Endothelial cell (in vitro differentiated cells): ENCODE results near the gene UTF1. TPM values are rescaled to one million over a fixed set of nuclear protein-coding genes. Genes with fewer than 3 reads are reported as not detected.

ENCODE experiments used
- DNase-seq: peaks from one replicate; pipeline ENCODE4 v3.0.0; 2021; ENCODE audit warnings: low spot score
- H3K27ac Mint-ChIP-seq: one replicate; pipeline ENCODE4 v1.8.0; 2021; ENCODE audit warnings: mixed read lengths, inconsistent platforms; ENCODE audit not compliant: unreplicated experiment
- H3K27me3 Mint-ChIP-seq: one replicate; pipeline ENCODE4 v1.8.0; 2021; ENCODE audit warnings: mild to moderate bottlenecking, moderate library complexity, mixed read lengths, inconsistent platforms; ENCODE audit not compliant: unreplicated experiment
- H3K36me3 Mint-ChIP-seq: one replicate; pipeline ENCODE4 v1.8.0; 2021; ENCODE audit warnings: mild to moderate bottlenecking, low read depth, mixed read lengths, inconsistent platforms; ENCODE audit not compliant: unreplicated experiment
- H3K4me1 Mint-ChIP-seq: one replicate; pipeline ENCODE4 v1.8.0; 2021; ENCODE audit warnings: mild to moderate bottlenecking, mixed read lengths, inconsistent platforms; ENCODE audit not compliant: unreplicated experiment
- H3K4me3 Mint-ChIP-seq: one replicate; pipeline ENCODE4 v1.8.0; 2021; ENCODE audit warnings: mild to moderate bottlenecking, mixed read lengths, inconsistent platforms; ENCODE audit not compliant: unreplicated experiment
- H3K9me3 Mint-ChIP-seq: one replicate; pipeline ENCODE4 v1.8.0; 2021; ENCODE audit warnings: mixed read lengths, inconsistent platforms; ENCODE audit not compliant: unreplicated experiment
- CTCF ChIP-seq: fragments of 200-600 bp; sonication (generic); IDR thresholded peaks from one replicate; pipeline ENCODE4 v1.5.0; 2021; ENCODE audit warnings: antibody characterized with exemption; ENCODE audit not compliant: unreplicated experiment
- total RNA-seq: library from RNA; stranded (reverse); fragmentation: NEBNext Ultra II Directional; extraction: Animal tissue kit (Norgen Biotek cat#: 25700); gene quantifications from one replicate; pipeline ENCODE4 v1.2.1, GENCODE V29; 2021; ENCODE audit not compliant: unreplicated experiment

UTF1 gene
- total RNA-seq, 1 donor from 2014 or later: 0.38 TPM

GRCh38 chr10:133276435-133277201, 46.6 kb downstream of the UTF1 start, which contains the start of gene ADAM8:
ADAM8 (minus strand) TSS chr10:133276868; CDS start chr10:133276817, 51 bp downstream.
- Mint-ChIP-seq H3K9me3 (no peaks in the 10 kb centered on the region), H3K27me3 (no peaks in the 10 kb centered on the region), H3K4me1 (no peaks in the 10 kb centered on the region), H3K4me3 (no peak within 1 kb of the TSS), H3K27ac (no peak within 1 kb of the TSS), H3K36me3 (no peaks in the 10 kb centered on the region)
- DNase-seq: peak; percentile 41
- TF ChIP-seq CTCF: no peak

GRCh38 chr10:133277277-133277992, 47.4 kb downstream of the UTF1 start:
- no peaks in the 10 kb centered on the region for H3K4me1 Mint-ChIP-seq
- no peak overlapping the region for H3K27ac Mint-ChIP-seq
- DNase-seq: no peak
- peaks cover 7% of the 10 kb centered on the region for H3K36me3 Mint-ChIP-seq
- TF ChIP-seq CTCF: no peak
- H3K4me3 Mint-ChIP-seq: no peak overlapping the region
- H3K9me3 Mint-ChIP-seq: no peaks in the 10 kb centered on the region
- peaks cover 2% of the 10 kb centered on the region for H3K27me3 Mint-ChIP-seq

- no peak for DNase-seq
- no peak overlapping the region for H3K4me3 Mint-ChIP-seq
- TF ChIP-seq CTCF: no peak
- H3K9me3 Mint-ChIP-seq: no peaks in the 10 kb centered on the region
- peaks cover 7% of the 10 kb centered on the region for H3K36me3 Mint-ChIP-seq
- H3K27me3 Mint-ChIP-seq: peaks cover 4% of the 10 kb centered on the region
- H3K27ac Mint-ChIP-seq: no peak overlapping the region
- no peaks in the 10 kb centered on the region for H3K4me1 Mint-ChIP-seq
Observed at GRCh38 chr10:133277993-133278576, 48.1 kb downstream of the UTF1 start.

GRCh38 chr10:133278577-133279265, 48.7 kb downstream of the UTF1 start:
- H3K4me1 Mint-ChIP-seq: no peaks in the 10 kb centered on the region
- no peaks in the 10 kb centered on the region for H3K9me3 Mint-ChIP-seq
- H3K27me3 Mint-ChIP-seq: peaks cover 4% of the 10 kb centered on the region
- H3K36me3 Mint-ChIP-seq: peaks cover 9% of the 10 kb centered on the region
- H3K27ac Mint-ChIP-seq: no peak overlapping the region
- no peak for DNase-seq
- H3K4me3 Mint-ChIP-seq: no peak overlapping the region
- TF ChIP-seq CTCF: no peak
